Astrocyte of the spinal cord (primary cell): ENCODE results near the gene DGKD.
"Not testable (repeated sequence)": the region's sequence is repeated elsewhere in the genome, so short reads cannot be mapped to it uniquely, and the experiment has no call there.

Experiments used
- DNase-seq: peaks from one replicate; pipeline ENCODE4 v3.0.0; 2011; ENCODE audit warnings: low read depth, low spot score
- H3K4me3 ChIP-seq: 2 replicates; pipeline ENCODE4 v1.5.1; 2011; ENCODE audit warnings: low read depth, mild to moderate bottlenecking, low read length, moderate library complexity
- in situ Hi-C: cut with HindIII; loops from 2 replicates; pipeline ENCODE4 v1.10.0; 2017; ENCODE audit warnings: low sequenced_read_pairs
- TF ChIP-seq, protein P1 (sequence below): IDR thresholded peaks from 2 replicates; pipeline ENCODE4 v1.5.1; 2012; ENCODE audit warnings: low read depth, mild to moderate bottlenecking, low read length, inconsistent platforms

DGKD gene

DNA sequence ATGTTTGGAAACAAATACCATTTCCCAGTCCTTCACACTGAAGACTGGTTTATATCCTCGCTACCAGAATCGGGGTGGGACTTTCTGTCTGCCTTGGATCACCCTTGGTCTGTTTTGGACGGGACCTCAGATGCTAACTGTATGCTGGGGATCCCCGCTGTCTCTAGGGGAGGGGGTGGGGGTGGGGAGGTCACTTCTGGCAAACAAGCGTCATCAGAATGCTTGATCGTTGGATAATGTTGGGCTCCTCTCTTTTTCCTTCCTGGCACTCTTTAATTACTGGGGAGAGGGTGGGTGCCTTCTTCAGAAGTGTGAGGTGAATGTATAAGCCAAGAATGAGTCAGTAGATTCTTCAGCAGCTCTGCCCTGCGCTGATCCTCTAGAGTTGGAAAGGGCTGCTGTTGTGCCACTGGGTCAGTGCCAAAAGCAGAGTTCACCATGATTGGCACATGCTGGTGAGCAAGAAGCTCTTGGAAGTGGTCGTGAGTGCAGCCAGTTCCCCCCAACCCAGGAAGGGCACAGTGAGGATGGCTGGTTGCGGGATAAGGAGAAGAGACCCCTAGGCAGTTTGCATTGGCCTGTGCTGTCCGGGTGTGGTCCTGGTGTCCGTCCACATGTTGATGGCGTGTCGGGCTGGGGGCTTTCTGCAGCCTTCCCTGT is 32.2 kb downstream of the DGKD start:
- no peak overlapping the region for H3K4me3 ChIP-seq
- in situ Hi-C loops, result no loop called here
- TF ChIP-seq, protein P1, sequence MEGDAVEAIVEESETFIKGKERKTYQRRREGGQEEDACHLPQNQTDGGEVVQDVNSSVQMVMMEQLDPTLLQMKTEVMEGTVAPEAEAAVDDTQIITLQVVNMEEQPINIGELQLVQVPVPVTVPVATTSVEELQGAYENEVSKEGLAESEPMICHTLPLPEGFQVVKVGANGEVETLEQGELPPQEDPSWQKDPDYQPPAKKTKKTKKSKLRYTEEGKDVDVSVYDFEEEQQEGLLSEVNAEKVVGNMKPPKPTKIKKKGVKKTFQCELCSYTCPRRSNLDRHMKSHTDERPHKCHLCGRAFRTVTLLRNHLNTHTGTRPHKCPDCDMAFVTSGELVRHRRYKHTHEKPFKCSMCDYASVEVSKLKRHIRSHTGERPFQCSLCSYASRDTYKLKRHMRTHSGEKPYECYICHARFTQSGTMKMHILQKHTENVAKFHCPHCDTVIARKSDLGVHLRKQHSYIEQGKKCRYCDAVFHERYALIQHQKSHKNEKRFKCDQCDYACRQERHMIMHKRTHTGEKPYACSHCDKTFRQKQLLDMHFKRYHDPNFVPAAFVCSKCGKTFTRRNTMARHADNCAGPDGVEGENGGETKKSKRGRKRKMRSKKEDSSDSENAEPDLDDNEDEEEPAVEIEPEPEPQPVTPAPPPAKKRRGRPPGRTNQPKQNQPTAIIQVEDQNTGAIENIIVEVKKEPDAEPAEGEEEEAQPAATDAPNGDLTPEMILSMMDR, result no peak
- peak; percentile 47 for DNase-seq

DNA sequence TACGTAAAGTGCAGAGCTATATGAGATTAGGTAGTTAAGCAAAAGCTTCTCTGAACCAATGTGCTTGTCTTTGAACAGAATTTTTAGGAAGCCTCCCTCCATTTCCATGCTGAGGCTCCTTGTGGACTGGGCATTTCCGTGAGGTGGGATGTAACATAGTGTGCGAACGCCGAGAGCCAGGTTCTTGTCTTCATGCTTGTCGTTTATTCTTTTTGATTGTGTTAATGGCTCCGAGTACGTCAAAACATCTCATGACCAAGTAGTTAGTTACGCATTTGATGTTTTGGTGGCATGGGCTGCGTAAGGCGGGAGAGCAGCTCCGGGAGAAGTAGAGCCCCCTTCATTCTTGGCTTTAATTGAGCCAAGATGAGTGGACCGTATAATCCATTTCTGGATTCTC is 32.9 kb downstream of the DGKD start:
- TF ChIP-seq, protein P1, result no peak
- no peak overlapping the region for H3K4me3 ChIP-seq
- in situ Hi-C loops, result no loop called here
- no peak for DNase-seq

DNA sequence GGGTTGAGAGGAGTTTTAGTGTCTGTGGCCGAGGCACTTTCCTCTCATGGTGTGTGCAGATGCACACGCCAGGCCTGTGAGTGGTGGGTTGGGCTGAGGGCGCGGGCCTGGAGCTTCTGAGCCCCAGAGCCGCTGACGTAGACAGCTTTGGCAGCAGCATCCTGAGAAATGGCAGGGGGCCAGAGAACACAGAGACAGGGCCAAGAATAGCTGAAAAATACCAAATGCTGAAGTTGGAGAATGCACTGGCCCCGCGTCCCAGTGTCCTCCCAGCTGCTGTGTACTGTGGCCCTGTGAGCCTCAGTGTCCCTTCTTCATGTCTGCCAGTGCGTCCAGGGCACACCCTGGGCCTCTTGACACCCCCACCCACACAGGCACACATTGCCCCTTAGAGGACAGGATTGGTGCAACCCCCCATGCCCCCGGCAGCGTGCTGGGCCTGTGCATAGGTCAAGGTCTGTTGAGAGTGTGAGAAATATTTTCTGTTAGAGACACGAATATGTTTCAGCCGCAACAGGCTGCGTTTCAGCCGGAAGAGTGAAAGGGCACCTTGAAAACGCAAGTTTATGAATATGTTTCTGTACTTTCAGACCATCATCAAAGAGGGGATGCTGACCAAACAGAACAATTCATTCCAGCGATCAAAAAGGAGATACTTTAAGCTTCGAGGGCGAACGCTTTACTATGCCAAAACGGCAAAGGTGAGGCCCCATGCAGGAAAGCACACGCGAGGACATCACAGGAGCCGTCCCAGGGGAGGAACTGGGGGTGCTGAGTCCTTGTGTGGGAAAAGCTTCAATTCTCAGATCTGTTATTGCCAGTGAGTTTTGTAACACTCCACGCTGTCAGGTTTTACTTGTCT is 33.6 kb downstream of the DGKD start:
- H3K4me3 ChIP-seq, result no peak overlapping the region
- TF ChIP-seq, protein P1, result no peak
- peak; percentile 98 for DNase-seq
- in situ Hi-C loops, result no loop called here

- no peak overlapping the region for H3K4me3 ChIP-seq
- in situ Hi-C loops, result no loop called here
- DNase-seq, result no peak
- TF ChIP-seq, protein P1, result no peak
Measured at GRCh38 chr2:233389601-233390125, 35.4 kb downstream of the DGKD start.

- TF ChIP-seq, protein P1, result no peak
- in situ Hi-C loops, result no loop called here
- no peak for DNase-seq
- H3K4me3 ChIP-seq, result no peak overlapping the region
Measured at GRCh38 chr2:233395687-233396086, 41.4 kb downstream of the DGKD start.

DNA sequence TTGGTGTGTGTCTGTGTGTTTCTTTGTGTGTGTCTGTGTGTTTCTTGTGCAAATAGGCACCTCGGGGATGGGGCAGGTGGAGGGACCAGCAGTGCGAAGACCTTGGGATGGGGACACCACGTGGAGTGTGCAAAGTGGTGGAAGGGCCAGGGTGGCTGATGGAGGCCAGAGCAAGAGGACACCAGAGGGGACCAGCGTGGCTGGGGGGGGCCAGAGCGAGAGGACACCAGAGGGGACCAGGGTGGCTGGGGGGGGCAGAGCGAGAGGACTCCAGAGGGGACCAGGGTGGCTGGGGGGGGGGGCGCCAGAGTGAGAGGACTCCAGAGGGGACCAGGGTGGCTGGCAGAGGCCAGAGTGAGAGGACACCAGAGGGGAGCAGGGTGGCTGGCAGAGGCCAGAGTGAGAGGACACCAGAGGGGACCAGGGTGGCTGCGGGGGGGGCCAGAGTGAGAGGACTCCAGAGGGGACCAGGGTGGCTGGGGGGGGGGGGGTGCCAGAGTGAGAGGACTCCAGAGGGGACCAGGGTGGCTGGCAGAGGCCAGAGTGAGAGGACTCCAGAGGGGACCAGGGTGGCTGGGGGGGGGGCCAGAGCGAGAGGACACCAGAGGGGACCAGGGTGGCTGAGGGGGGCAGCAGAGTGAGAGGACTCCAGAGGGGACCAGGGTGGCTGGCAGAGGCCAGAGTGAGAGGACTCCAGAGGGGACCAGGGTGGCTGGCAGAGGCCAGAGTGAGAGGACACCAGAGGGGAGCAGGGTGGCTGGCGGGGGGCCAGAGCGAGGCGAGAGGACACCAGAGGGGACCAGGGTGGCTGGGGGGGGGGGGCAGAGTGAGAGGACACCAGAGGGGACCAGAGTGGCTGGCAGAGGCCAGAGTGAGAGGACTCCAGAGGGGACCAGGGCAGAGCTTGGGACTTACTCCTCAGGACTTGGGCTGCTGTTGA is 42.7 kb downstream of the DGKD start:
- DNase-seq, in situ Hi-C loops, H3K4me3 ChIP-seq: not testable (repeated sequence)
